Peyer's patch (tissue), 4 donors: ENCODE measurements around the gene HACD2.

Experiments used
- CTCF ChIP-seq, 6 experiments: fragments of 450-650 bp in 4 of 6; fragments of 200-600 bp in 2 of 6; sonication (generic) in 1 of 6; IDR thresholded peaks; one replicate each; pipeline ENCODE4 v1.5.1; 2017 to 2019; ENCODE audit warnings: antibody characterized with exemption in 6 of 6, mild to moderate bottlenecking in 3 of 6, moderate library complexity in 1 of 6
- POLR2A ChIP-seq, 2 donors: fragments of 450-650 bp; IDR thresholded peaks; one replicate each; pipeline ENCODE4 v1.5.1; 2017; ENCODE audit warnings: antibody characterized with exemption in 2 of 2, mild to moderate bottlenecking in 2 of 2, moderate library complexity in 2 of 2

GRCh38 chr3:123445702-123446101, 139.2 kb downstream of the HACD2 start:
- TF ChIP-seq POLR2A (IDR thresholded peaks at IDR 0.05), result no peak
- TF ChIP-seq CTCF (IDR thresholded peaks at IDR 0.05), result no peak
